Cerebellar nuclear complex (tissue), 1 donor: ENCODE data around the gene ABI1.
"Not testable (repeated sequence)": the region's sequence is repeated elsewhere in the genome, so short reads cannot be mapped to it uniquely, and the experiment has no call there.

ENCODE experiments used
- DNase-seq, 2 experiments: peaks; one replicate each; lab custom pipeline; 2025; lab: John Stamatoyannopoulos, UW

The ABI1 gene

DNA sequence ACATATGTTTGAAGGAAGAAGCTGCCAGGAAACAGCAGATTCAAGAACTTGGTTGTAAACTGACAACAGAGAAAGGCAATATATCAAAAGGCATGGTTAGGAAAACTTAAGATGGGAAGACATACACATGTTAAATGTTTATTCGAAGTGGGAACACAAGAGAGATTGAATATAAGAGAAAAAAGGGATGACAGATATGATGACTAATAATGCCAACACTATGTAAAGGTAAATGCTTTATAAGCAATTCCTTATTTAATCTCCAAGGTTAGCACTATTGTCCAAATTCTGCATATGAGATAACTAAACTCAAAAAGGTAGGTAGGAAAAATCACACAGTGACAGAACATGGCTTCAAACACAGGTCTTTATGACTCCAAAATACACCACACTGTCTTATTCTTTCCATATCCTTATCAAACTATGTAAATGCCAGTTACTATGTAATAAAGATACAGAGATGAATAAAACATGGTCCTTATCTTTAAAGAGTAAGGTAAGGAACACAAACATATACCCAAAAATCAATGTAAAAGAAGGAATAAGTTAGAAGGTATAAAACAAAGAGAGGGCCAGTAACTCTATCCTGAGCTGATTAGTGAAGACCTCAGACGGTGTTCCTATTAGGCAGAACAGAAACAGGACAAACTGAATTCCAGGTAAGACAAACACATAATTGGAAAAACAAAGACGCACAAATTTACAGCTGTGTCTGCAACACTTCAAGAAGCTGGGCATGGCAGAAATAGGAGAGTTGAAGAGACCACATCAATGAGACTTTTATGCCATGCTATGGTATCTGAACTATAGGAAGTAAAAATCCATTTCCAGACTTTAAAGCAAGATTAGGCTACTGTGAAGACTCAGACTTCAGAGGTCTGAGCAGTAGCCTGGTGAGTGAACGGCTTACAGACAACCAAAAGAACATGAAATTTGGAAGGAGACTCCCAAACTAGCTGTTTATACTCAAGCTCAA is 56.1 kb downstream of the ABI1 start:
- no peak for DNase-seq

DNA sequence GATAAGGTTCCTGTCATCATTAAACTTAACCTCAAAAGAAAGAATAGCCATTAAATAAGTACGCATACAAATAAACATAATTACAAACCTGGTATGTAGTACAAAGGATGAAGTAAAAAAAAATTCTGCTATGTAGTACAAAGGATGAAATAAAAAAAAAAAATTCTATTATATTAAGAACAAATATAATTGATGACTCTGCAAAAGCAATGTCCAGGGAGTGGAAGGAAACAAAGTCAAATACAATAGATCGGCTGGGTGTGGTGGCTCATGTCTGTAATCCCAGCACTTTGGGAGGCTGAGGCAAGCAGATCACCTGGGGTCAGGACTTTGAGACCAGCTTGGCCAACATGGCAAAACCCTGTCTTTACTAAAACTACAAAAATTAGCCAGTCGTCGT is 56.9 kb downstream of the ABI1 start:
- DNase-seq = no peak

DNA sequence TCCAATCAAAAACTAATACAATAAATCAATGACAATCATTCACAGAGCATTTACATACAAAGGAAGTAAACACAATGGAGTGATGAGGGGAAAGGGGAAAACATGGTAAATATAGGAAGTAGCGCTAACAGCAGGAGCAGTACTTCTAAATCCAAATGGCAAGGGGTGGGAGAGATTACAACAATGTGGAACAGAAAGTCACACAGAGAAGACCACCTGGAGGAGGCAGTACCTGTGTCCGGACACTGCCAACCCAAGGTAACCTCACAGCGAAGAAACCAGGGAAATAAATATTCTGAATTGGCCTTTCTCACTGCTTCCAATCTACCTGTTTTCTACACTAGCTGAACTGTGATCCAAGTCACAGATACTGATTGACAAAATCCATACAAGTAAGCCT is 58.2 kb downstream of the ABI1 start:
- DNase-seq = no peak

DNA sequence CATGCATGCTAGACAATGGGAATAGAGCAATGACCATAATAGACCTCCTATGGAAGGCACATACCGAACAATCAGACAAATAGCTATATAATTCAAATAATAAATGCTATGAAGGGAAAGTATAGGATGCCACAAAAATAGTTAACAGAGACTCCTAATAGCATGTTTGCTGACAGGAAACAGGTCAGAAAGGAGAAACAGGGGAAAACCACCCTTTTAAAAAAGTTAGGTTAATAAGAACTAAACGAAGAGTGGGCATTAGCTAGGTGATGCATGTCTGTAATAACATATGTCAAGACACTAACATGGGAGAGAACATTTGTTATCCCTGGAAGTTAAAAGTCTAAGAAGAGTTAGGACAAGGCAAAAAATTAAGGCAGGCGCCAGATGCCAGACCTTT is 58.9 kb downstream of the ABI1 start:
- no peak for DNase-seq

DNA sequence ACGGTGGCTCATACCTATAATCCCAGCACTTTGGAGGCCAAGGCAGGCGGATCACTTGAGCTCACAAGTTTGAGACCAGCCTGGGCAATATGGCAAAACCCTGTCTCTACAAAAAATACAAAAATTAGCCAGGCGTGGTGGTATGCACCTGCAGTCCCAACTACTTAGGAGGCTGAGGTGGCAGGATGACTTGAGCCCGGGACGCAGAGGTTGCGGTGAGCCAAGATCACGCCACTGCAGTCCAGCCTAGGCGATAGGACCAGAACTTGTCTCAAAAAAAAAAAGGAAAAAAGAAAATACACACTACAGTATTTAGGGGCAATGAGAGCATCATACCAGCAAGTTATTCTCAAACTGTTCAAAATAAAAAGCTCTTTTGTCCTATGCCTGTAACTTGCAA is 59.5 kb downstream of the ABI1 start:
- DNase-seq = no peak

DNA sequence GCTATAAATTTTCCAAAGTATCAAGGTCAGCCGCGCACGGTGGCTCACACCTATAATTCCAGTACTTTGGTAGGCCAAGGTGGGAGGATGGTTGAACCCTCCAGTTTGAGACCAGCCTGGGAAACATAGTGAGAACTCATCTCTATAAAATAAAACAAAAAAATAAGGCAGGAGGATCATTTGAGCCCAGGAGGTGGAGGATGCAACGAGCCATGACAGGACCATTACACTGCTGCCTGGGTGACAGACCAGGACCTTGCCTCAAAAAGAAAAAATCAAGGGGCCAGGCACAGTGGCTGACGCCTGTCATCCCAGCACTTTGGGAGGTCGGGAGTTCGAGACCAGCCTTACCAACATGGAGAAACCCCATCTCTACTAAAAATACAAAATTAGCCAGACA is 60.3 kb downstream of the ABI1 start:
- no peak for DNase-seq

DNA sequence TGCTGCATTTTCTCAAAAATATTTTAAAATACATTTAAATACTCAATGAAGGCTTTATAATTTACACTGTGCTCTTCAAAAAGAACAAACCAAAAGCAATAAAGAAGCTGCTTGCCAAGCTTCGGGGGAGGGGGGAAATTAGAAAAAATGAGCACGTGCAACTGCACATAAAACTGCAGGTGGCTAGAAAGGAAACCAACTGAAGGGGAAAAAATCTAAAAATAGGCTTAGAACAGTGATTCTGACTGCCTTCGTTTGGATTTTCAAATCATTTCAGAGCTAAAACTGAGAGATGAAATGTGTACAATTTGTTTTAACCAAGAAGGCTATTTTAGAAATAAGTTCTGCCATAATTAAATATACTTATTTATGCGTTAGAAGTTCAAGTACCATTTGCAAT is 61.4 kb downstream of the ABI1 start:
- DNase-seq = no peak

DNA sequence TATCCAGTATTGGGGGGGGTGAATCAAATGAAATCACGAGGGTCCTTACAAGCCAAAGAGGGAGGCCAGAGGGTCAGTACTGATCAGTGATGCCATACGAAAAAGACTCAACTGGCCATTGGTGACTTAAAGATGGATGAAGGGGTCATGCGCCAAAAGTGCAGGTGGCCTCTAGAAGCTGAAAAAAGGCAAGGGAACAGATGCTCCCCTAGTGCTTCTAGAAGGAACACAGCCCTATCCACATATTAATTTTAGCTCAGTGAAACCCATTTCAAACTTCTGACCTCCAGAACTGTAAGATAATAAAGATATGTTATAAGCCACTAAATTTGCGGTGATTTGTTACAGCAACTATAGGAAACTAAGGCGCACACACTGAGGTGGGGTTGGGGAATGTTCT is 62.5 kb downstream of the ABI1 start:
- DNase-seq = no peak

DNA sequence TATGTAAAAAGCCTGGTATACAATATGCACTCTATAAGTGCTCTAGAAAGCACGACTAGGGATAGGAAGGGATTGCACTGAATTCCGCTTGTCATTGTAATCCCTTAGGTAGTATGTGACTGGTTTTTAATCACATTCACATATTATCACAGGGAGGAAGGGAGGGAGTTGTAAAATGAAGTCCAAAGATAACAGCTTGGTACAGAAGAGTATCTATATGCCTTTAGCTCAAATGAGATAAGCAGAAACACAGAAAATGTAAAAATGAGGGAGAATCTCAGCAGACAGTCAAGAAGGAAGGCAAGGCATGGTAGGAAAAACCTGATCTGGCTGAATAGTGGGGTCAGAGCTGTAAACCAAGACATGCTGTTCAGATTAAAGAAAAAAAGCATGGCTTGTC is 63.4 kb downstream of the ABI1 start:
- DNase-seq = no peak

DNA sequence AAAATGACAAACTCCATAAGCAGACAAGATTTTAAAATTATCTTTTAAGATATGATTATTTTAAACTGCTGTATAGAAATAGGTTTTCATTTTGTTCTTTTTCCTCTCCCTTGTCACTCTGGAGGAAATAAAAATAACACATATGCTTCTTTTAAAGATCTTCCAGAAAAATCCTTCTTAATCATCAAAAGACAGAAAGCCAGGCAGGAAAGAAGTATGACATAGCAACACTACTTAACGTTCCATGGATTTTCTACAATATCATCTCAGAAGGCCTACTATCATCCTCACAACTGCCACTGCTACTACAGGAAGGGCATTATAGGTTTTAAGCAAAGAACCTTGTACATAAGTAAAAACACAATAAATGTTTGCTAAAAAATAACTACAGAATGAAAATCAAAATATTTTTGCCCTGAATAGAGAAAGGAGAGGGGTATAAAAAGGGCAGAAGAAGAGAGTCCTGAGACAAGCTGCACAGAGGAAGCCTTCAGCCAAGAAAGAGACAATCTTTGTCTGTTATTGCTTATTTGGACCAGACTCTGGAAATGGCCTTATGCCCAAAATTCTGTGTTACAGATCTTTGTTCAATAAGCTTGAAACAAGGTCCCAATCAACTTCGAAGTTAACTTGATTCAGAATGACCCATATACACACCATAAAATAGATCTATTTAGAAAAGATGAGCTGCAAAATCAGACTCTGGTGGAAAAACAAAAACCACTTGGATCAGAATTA is 67.8 kb downstream of the ABI1 start:
- DNase-seq = no peak

DNA sequence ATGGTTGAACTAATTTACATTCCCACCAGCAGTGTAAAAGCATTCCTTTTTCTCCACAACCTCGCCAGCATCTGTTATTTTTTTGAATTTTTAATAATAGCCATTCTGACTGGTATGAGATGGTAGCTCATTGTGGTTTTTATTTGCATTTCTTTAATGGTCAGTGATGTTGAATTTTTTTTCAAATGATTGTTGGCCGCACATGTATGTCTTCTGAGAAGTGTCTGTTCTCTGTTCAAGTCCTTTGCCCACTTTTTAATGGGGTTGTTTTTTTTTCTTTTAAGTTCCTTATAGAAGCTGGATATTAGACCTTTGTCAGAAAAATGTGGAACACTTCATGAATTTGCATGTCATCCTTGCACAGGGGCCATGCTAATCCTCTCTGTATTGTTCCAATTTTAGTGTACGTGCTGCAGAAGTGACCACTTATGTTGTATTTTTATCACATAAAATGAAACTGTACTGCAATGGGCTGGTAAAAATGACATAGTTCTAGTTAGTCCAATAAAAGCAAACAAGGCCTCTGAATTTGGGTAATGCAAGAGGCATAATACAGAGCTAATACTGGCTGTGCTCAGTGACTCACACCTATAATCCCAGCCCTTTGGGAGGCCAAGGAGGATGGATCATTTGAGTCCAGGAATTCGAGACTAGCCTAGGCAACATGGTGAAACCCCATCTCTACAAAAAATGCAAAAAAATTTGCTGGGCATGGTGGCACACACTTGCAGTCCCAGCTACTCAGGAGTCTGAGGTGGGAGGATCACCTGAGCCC is 70.3 kb downstream of the ABI1 start:
- no peak for DNase-seq

DNA sequence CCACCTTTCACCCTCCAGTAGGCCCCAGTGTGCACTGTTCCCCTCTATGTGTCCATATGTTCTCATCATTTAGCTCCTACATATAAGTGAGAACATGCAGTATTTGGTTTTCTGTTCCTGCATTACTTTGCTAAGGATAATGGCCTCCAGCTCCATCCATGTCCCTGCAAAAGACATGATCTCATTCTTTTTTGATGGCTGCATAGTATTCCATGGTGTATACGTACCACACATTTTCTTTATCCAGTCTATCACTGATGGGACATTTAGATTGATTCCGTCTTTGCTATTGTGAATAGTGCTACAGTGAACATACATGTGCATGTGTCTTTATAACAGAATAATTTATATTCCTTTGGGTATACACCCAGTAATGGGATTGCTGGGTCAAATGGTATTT is 71.0 kb downstream of the ABI1 start:
- not testable (repeated sequence) for DNase-seq

DNA sequence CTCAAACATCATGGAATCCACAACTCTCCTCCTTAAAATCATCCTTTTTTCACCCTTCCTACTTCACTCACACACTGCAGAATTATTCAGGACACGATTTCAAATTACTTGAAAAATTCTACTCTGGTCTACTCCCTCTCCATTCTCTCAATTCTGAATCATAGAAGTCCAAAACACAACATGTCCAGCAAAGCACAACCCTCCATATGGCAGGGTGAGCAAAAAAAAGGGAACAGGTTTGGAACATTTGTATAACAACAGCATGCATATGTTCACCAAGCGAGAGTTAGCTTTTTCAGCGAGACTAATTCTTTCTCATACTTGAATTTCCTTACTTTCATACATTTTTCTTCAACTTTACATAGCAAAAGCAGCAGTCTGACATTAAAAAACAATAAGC is 73.4 kb downstream of the ABI1 start:
- no peak for DNase-seq

DNA sequence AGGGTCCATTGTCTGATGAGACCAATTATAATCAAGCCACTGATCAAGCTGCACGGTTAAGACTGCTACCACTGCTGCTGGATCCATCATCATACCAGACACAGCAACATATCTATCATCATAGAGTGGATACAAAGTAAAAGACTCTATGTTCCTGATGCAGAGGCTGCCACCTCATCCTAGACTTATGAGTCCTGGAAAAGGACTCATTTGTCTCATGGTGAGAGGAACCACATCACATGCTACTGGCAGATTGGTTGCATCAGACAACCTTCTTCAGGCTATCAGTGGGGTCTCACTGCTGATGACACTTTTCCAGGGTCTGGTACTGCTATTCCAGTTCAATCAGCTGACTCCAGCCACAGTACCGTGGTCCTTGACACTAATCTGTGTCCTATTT is 79.0 kb downstream of the ABI1 start:
- DNase-seq = no peak

DNA sequence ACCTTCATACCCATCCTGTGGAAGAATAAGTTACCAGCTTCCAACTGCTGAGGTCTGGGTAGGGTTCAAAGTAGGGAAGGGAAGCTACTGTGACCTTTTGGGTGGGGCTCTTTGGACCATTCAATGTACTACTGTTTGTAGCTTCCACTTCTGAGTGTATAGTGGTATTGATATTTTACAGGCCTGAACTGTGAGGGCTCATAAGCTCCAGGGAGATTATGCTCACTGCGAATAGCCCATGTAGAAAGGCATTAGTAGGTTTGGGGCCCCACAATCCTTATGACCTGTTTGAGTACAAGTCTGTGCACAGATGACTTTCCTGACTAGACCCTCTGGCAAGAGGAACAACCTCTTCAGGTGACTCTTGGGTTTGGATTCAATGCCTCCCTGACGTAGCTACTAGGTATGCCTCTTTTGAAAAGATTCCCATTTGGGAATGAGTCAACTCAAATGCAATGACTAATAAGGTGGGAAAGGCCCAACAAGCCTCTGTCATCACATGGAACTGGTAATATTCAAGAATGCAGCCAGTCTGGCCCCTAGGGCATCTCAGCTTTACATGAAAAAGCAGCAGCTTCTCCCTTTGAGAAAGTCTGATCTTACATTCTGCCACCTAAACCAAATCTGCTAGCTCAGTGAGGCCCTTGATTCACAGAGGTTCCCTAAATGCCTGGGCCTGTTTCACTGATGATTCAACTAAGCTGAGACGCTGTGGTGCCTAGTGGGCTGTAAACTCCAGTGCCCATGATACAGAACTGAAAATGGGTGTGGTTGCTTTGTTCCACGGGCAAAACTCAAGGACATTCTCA is 79.8 kb downstream of the ABI1 start:
- no peak for DNase-seq

DNA sequence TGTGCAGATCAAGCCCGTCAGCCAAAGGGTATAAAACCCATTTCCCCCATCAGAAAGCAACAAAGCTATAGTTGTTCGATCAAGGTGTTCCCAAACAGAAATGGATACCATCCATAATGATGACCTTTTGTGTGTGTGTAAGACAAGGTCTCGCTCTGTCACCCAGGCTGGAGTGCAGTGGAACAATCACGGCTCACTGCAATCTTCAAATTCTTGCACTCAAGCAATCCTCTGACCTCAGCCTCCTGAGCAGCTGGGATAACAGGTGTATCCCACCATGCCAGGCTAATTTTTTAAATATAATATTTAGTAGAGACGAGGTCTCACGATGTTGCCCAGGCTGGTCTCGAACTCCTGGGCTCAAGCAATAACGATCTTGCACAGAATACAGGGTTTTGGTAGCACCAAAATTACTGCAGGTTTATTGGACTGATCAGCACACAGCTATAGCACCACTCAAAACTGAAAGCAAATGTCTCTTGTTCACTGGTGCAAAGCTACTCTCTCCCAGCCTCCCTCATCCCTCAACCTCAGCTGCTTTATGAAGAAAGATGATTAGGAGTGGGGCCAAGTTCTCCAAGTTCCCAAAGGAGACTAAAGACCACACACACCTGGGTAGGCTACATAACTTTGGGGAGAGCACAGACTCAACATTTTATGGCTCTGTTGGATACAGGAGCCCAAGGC is 80.5 kb downstream of the ABI1 start:
- DNase-seq = no peak

DNA sequence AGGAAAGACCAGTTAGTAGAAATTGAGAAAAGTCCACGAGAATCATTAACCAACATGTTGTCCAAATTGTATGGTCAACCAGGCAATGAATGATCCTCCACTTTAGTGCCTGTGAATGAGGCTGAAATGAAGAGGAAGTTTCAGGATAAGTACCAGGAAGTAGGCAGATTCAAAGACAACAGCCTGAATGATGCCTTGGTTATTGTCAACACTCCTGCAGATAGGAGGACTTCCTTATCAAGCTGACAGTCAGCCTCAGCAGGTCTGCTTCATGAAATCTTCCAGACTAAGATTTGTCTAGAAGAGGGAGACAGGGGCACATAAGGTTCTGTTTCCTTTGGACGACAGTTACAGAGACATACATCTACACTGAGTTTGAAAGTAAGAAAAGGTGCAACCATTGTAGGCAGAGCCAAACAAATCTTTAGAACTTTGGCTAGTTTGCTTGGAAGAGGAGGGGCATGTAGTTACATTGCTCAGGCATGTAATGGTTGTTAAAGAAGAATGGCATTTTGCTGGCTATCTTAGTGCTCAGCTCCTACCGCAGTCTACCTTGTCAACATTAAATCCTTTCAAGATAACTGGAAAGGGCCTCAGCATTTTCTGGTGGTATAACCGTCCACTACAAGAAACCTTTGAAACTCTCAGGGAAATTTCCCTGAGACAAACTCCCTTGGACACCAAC is 81.4 kb downstream of the ABI1 start:
- no peak for DNase-seq

DNA sequence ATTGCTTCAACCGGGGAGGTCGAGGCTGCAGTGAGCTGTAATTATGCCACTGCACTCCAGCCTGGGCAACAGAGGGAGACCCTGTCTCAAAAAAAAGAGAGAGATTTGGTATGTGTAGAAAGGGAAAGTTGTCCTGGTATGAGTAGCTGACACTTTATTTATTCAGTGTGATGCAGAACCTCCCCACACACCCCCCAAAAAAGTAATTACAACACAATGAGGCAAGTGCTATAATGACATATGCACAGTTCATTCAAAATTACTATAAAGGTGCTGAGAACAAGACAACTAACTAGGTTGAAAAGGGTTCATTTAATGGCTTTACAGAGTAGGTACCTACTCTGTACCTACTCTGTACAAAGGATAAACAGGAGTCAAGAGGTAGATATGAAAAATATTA is 83.1 kb downstream of the ABI1 start:
- DNase-seq = no peak

DNA sequence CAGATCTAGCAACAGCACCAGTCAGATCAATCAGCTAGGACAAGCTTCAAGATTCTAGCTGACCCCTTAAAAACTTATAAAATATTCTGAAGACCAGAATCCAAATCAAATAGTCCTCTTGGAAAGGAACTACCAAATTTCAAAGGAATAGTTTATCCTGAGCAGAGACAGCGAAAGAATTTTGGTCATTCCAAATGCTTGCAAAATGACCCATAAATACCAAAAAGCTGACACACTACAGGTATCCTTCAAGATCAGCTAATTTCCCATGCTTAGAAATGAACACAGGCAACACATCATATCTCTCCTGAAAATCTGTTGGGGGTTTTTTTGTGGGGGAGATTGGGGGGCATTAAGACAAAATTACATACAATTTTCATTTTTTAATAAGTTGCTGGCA is 84.5 kb downstream of the ABI1 start:
- no peak for DNase-seq

DNA sequence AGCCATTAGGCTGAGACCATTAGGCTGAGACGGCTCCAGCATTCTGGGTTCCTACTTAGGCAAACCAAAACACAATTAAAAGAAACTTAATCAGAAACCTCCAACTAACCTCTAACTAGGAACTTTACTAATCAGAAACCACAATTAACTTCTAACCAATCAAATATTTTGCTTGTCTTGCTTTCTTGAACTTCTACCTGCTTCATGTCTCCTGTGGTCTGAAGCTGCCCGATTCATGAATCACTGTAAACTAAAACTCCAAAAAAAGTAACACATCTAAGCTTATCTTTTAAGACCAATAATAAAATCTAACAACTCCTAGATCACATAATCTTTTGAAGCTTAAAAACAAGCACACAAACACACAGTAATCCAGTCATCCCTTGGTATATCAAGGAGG is 87.1 kb downstream of the ABI1 start:
- no peak for DNase-seq

DNA sequence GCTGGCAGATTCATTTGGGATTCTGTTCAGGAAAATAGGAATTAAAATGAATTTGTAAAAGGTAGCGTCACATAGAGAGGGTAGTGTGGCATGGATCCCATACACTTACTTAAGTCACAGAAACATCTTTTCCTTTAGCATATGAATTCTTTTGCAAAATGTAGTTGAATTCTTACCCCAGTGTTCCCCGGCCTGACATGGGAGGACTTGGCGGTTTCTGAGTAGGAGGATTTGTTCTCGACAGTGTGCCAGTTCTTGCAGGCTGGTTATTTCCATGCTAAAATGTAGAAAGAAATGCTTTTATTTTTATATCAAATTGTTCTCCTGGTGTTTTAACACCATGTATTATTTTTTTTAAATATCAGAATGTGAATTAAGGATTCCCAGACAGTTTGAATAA is 90.7 kb downstream of the ABI1 start:
- no peak for DNase-seq
